ENCODE measurements around the gene MADD.
A peak's percentile ranks its signal among the peaks of the same experiment; 100 is the strongest.

MADD gene

GRCh38 chr11:47359586-47359985 lies 89.7 kb downstream of the MADD start:
- peak overlapping the region; percentile 96 for H3K27ac ChIP-seq (replicated peaks)
- no peak; the same call in 1 of the 2 replicates for TF ChIP-seq SPI1 (IDR thresholded peaks at IDR 0.05; ENCODE audit: borderline replicate concordance, low read depth)
- peak; percentile 3 for TF ChIP-seq CTCF (IDR thresholded peaks at IDR 0.05; ENCODE audit: insufficient read depth, low read length)
- TF ChIP-seq REST (IDR thresholded peaks at IDR 0.05; ENCODE audit: insufficient replicate concordance, low read depth), result no peak
- no peak for TF ChIP-seq GABPA (IDR thresholded peaks at IDR 0.05; ENCODE audit: low read depth)
- TF ChIP-seq POLR2AphosphoS5 (IDR thresholded peaks at IDR 0.05; ENCODE audit: low read depth), result peak; percentile 98
- peak; percentile 80 to 95 for DNase-seq (ENCODE audit: low read depth in 1 of 2, low spot score in 1 of 2)
- H3K27me3 ChIP-seq (ENCODE audit: insufficient read depth, poor library complexity, severe bottlenecking), result no peaks in the 10 kb centered on the region
- H3K4me3 ChIP-seq (replicated peaks; ENCODE audit: insufficient read depth, low read length), result no peak overlapping the region

- Histone ChIP-seq H3K27me3 (ENCODE audit: insufficient read depth, poor library complexity, severe bottlenecking) (no peaks in the 10 kb centered on the region), H3K4me3 (replicated peaks; ENCODE audit: insufficient read depth, low read length) (no peak overlapping the region), H3K27ac (replicated peaks) (peak overlapping the region; percentile 96)
- no peak for DNase-seq (ENCODE audit: low read depth in 1 of 2, low spot score in 1 of 2)
- TF ChIP-seq SPI1 (IDR thresholded peaks at IDR 0.05; ENCODE audit: borderline replicate concordance, low read depth) (no peak), GABPA (IDR thresholded peaks at IDR 0.05; ENCODE audit: low read depth) (no peak), POLR2AphosphoS5 (IDR thresholded peaks at IDR 0.05; ENCODE audit: low read depth) (no peak), CTCF (IDR thresholded peaks at IDR 0.05; ENCODE audit: insufficient read depth, low read length) (no peak), REST (IDR thresholded peaks at IDR 0.05; ENCODE audit: insufficient replicate concordance, low read depth) (no peak)
These were observed 90.4 kb downstream of the MADD start for GRCh38 chr11:47360341-47360740.

- TF ChIP-seq GABPA (IDR thresholded peaks at IDR 0.05; ENCODE audit: low read depth), result no peak
- no peak for TF ChIP-seq POLR2AphosphoS5 (IDR thresholded peaks at IDR 0.05; ENCODE audit: low read depth)
- TF ChIP-seq SPI1 (IDR thresholded peaks at IDR 0.05; ENCODE audit: borderline replicate concordance, low read depth), result no peak
- no peak for TF ChIP-seq CTCF (IDR thresholded peaks at IDR 0.05; ENCODE audit: insufficient read depth, low read length)
- TF ChIP-seq REST (IDR thresholded peaks at IDR 0.05; ENCODE audit: insufficient replicate concordance, low read depth), result no peak
These were observed 91.5 kb downstream of the MADD start for GRCh38 chr11:47361419-47361818.

More at GRCh38 chr11:47361419-47361818, 91.5 kb downstream of the MADD start:
- H3K27ac ChIP-seq (replicated peaks), result peak overlapping the region; percentile 96
- DNase-seq (ENCODE audit: low read depth in 1 of 2, low spot score in 1 of 2), result no peak
- no peaks in the 10 kb centered on the region for H3K27me3 ChIP-seq (ENCODE audit: insufficient read depth, poor library complexity, severe bottlenecking)
- no peak overlapping the region for H3K4me3 ChIP-seq (replicated peaks; ENCODE audit: insufficient read depth, low read length)
